ENCODE data around the gene NRIP1.

- no peak for TF ChIP-seq GTF2F1 (IDR thresholded peaks at IDR 0.05; ENCODE audit: borderline replicate concordance, low read depth, low read length)
- no peak for TF ChIP-seq EP300 (IDR thresholded peaks at IDR 0.05; ENCODE audit: borderline replicate concordance in 1 of 2, low read depth in 2 of 2, low read length in 2 of 2)
- TF ChIP-seq CTCF (IDR thresholded peaks at IDR 0.05; ENCODE audit: control extremely low read depth in 1 of 3, insufficient read depth in 1 of 3, low read depth in 1 of 3, low read length in 3 of 3), result no peak
Measured at GRCh38 chr21:15006594-15007230, 58.1 kb downstream of the NRIP1 start.
